Astrocyte (in vitro differentiated cells and primary cell): ENCODE measurements around the gene TRIM61.

ENCODE experiments used
- EZH2 ChIP-seq: IDR thresholded peaks from 2 replicates; pipeline ENCODE4 v1.6.1; 2012; ENCODE audit warnings: mild to moderate bottlenecking, low read length, inconsistent platforms; ENCODE audit not compliant: insufficient read depth
- TF ChIP-seq, protein P1 (sequence below): IDR thresholded peaks from 2 replicates; pipeline ENCODE4 v1.5.1; 2011; ENCODE audit warnings: low read depth, mild to moderate bottlenecking, inconsistent platforms, low read length, moderate library complexity; ENCODE audit not compliant: insufficient read depth

DNA sequence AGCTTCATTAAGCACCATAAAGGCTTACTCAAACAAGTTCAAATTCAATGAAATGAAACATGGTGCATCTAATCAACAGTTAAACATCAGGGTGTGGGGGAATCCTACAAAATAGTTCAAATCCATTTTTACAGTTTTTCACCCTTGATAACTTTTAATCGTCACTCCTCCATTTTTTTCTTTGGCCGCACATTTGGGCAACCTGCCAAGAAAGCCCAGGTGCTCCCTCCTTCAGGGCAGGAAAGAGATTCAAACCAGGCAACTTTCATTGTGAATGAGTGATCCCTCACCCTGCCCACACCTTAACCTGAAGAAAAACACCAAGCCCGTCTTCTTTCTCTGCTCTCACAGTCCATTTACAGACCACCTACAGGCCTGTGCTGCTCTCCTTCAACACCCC, 24.9 kb downstream of the TRIM61 start:
- TF ChIP-seq, protein P1, sequence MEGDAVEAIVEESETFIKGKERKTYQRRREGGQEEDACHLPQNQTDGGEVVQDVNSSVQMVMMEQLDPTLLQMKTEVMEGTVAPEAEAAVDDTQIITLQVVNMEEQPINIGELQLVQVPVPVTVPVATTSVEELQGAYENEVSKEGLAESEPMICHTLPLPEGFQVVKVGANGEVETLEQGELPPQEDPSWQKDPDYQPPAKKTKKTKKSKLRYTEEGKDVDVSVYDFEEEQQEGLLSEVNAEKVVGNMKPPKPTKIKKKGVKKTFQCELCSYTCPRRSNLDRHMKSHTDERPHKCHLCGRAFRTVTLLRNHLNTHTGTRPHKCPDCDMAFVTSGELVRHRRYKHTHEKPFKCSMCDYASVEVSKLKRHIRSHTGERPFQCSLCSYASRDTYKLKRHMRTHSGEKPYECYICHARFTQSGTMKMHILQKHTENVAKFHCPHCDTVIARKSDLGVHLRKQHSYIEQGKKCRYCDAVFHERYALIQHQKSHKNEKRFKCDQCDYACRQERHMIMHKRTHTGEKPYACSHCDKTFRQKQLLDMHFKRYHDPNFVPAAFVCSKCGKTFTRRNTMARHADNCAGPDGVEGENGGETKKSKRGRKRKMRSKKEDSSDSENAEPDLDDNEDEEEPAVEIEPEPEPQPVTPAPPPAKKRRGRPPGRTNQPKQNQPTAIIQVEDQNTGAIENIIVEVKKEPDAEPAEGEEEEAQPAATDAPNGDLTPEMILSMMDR = no peak
- TF ChIP-seq EZH2 = no peak
